Middle frontal gyrus (tissue), 1 donor: Measurements from ENCODE around the gene MCU.
"Not testable (repeated sequence)": the region's sequence is repeated elsewhere in the genome, so short reads cannot be mapped to it uniquely, and the experiment has no call there.

Experiments
- DNase-seq: peaks from one replicate; pipeline ENCODE4 v3.0.0-alpha.2; 2015; ENCODE audit warnings: low spot score; ENCODE audit errors: extremely low spot score

Gene MCU

GRCh38 chr10:72759584-72759983 lies 67.6 kb downstream of the MCU start:
- no peak for DNase-seq

- DNase-seq = no peak
Measured at GRCh38 chr10:72761498-72761897, 69.6 kb downstream of the MCU start.

DNA sequence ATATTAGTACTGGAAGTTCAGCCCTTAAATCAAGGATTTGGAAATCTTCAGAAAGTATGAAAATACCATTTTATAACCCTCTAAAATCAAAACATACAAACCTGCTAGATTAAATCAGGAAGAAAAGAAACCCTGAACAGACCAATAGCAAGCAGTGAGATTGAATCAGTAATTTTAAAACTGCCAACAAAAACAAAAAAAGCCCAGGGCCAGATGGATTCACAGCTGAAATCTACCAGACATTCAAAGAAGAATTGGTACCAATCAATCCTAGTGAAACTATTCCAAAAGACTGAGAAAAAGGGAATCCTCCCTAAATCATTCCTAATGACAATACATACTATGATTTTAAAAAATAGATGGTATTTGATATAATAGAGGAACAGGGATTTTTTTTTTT lies 70.1 kb downstream of the MCU start:
- DNase-seq = no peak

DNA sequence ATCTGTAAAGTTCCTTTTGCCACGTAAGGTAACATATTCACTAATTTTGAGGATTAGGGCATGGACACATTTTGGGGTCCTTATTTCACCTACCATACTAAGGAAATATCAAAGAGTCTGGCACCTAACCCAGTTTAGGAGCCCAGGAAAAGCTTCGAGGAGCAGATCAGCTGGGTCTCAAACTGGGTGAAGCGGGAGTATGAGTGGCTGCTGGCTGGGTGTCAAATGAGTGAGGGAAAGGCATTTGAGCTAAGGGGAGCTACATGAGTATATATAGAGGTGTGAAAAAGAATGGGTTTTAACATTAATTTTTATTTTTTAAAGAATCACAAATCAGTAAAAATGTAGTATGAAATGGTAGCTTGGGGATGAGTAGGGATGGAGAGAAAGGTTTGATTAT lies 71.3 kb downstream of the MCU start:
- no peak for DNase-seq

DNA sequence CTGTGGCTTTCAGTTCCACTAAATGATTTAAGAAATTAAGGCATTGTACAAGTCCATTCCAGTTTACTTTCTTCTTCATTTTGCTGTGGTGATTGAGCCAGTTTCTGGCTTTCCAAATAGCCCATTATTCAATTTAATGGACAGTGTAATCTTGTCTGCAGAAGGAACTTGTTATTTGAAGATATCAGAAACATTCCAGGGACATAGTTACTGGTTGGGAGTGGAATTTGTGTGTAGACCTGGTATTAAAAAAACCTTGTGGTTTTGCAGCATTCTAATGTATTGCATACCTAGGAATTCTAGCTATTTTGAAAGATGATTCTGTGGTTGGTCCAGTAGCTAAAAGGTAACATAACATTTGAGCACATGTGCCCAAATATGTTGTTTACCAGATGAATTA lies 72.2 kb downstream of the MCU start:
- DNase-seq = no peak

GRCh38 chr10:72765051-72765745 lies 73.3 kb downstream of the MCU start:
- no peak for DNase-seq

- DNase-seq = not testable (repeated sequence)
Measured at GRCh38 chr10:72771195-72771594, 79.3 kb downstream of the MCU start.

DNA sequence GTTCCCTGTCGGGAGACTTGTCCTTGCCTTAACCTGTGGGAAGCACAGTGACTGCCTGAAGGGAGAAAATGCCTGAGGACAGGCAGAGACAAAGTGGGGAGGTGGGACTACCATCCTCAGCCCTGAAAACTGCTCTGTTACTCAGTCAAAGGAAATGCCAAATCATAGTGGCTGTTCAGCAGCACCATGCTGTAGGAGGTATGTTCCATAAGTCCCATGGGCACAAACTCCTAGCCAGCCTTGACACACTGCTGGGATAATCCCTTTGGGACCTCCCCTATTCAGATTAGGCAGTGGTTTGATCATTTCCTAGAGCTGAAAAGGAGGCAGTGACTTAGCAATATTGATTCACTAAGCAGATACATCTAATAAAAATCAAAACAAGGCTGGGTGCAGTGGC lies 80.1 kb downstream of the MCU start:
- no peak for DNase-seq

- no peak for DNase-seq
Measured at GRCh38 chr10:72779874-72780273, 87.9 kb downstream of the MCU start.

DNA sequence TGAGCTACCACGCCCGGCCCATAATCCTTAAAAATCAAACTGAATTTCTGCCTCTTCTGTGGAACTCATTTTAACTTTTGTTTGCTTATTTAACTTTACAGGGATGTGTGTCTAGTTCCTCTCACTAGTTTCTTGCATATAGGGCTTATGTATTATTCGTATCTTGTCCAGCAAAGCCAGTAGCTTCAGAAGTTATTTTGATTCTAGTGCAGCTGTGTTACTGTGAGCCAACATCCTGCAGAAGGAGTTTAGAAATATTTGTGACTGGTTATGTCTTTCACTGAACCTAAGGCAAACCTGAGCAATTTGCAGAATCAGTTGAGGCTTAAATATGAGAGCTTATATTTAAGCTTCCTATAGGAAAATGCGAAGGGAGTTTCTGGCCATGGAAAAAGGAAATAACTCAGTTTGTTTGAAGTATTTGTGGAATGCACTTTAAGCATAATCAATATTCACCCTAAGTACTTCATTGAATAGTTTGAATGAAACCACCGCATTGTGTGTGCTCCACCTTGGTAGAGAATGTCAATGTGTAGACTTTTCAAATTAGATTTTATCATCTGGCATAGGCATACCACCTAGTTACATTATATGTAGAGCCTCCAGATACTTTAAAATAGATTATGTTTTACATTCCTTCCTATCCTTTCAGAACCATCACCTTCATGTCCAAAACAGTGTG lies 90.8 kb downstream of the MCU start:
- DNase-seq = no peak

DNA sequence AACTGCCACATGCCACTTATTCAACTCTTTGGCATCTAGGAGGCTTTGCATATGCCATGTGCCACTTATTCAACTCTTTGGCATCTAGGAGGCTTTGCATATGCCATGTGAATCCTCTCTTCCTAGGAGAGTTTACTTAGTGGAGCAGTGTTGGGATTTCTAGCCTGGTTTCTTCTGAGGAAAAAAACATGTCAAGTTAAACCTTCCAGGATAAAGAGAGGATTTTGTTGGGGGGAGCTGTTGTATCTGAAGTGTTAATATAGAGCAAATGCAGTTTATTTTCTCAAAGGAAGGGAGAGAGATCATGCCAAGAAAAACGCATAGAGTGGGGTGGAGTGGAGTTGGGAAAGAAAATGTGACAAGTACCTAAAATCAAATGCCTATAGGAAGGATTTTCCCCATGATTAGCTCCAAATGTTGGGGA lies 91.5 kb downstream of the MCU start:
- no peak for DNase-seq

DNA sequence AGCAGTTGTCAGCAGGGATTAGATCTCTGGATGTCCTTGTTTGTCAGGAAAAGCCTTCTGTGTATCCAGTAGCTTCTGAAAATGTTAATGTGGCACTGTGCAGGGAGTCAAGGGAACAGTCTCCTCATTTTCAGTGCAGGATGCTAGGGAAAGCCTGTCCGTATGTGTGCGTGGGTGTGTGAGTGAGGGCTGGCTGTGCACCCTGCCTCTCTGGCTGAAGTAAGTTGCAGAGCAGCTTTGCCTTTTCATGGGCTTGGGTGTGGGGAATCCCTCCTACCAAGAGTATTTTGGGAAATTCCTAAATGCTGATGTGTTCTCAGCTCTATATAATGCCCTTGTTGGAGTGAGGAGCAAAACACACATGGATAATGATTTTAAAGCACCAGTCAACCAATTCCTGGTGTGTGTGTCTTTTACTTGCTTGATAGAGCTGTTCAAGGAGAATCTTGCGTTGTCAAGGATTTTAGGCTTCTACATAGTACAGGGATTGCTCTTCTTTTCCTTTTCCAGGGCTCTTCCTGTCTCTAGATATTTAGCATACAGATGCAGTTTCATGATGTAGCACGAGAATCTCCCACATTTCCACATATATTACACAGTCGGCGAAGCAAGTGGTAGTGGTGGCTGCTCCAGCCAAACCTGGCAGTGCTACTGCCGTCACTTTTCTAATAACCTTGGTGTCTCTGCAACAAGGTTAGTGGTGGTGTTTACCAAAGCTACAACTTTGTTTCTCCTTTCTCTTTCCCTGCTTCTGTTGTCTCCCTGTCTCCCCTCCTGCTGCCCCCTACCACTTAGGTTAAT lies 92.8 kb downstream of the MCU start:
- no peak for DNase-seq

DNA sequence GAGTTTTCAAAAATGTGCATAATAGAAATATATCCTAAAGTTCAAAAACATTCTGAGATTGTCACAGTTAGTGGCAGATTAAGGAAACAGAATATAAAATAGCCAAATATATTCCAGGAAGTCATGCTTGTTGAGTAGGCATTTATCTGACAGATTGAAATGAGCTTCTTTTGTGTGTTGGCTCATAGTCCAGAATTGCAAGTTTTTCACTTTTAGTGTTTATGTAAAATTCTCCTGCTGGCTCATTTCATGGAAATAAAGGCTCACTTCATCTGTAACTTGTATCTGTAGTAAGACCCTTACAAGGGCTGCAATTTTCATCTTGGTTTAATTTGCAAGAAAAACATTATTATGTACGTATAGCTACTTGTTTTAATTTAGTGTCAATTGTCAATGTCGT lies 93.5 kb downstream of the MCU start:
- DNase-seq = no peak

DNA sequence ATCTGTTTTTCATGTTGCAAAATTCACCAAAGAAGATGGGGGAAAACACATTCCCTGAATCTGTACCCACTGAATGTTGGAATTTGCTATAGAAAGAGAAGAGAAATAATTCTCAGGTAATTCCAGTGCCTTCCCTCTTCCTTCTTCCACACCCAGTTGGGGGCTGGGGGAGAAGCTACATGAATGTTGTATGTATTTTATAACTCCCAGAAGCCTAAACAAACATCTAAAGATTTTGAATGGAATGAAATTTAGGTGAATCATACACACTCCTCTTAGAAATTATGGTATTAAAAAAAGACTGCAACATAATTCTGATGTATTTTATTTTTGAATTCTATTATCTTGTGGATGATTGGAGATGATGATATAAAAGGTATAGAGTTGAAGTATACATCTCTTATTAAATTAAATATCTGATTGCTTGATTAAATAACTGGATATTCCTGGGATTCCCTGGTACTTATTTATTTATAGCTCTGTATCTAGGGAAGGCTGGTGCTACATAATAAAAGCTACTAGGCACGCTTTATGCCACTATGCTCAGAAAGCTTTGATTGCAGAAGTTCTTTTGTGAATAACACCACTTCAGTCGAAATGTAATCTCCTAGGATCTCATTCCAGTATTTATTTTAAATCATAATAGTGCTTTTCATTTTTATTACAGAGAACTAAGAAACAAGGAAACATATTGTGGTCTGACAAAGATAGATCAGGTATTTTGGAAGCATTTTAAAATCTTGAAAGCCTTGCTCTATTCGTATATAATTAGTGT lies 98.5 kb downstream of the MCU start:
- no peak for DNase-seq

GRCh38 chr10:72792288-72792687 lies 100.3 kb downstream of the MCU start:
- DNase-seq = no peak

DNA sequence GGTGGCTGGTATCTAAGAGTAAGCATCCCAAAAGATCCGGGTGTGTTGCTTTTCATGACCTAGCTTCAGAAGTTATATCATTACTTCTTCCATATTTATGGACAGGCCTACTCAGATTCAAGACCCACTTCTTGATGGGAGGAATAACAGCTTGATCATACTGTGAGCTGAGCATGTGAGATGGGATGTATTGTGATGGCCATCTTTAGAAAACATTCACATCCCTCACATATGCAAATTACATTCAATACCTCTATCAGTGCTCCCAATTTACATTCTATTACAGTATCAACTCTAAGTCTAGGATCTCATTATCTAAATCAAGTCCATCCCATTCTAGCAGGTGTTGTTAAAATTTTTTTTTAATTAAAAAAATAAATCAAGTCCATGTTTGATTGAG lies 101.8 kb downstream of the MCU start:
- no peak for DNase-seq

DNA sequence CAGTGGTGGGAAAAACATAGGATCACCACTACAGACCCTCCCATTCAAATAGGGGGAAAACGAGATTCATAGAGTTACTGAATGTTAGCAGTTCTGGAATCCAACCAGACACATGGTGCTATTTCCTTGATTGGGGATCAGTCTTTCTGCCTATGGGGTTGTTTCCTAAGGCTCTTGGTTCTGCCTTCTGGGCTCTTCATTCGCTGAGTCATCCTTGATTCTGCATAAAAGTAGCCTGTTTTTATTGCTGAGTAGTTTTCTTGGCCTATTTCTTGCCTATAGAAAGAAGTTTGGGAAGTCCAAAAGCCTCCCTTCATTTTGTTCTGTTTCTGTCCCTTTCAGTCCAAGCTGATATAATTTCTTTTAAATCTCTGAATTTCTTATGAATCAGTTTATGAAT lies 102.3 kb downstream of the MCU start:
- DNase-seq = no peak

DNA sequence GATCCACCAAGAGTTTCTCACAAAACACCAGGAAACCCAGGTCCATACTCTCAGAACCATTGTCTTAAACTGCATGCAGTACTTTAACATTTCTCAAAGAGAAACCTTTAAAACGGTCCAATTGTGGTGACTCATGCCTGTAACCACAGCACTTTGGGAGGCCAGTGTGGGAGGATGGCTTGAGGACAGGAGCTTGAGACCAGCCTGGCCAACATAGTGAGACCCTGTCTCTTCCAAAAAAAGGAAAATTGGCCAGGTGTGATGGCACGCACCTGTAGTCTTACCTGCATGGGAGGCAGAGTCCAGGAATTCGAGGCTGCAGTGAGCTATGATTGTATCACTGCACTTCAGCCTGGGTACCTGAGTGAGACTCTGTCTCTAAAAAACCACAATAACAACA lies 104.1 kb downstream of the MCU start:
- no peak for DNase-seq

- no peak for DNase-seq
Measured at GRCh38 chr10:72796538-72796937, 104.6 kb downstream of the MCU start.

DNA sequence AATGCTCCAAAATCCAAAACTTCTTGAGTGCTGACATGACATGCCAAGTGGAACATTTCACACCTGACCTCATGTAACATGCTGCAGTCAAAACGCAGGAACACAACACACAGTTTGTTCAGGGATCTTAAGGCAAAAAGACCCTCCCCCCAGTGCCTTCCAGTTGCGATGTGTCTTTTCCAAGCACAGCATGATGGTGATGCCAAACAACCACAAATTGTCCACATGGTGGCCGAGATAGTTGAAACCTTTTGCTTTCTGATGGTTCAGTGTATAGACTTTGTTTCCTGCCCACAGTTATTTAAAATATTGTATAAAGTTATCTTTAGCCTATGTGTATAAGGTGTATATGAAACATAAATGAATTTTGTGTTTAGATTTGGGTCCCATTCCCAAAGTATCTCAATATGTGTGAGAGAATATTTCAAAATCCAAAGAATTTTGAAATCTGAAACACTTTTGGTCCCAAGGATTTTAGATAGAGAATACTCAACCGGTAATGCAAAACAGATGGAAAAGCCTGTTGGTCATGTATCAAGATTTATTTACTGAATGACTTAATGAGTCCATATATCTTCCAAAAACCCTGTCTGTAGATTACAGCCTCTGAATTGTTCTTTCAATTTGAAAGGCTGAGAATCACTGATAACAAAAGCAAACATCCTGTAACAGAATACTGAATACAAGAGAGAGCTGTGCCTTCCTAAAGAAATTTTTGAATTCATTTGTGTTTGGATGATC lies 108.2 kb downstream of the MCU start:
- DNase-seq = no peak

DNA sequence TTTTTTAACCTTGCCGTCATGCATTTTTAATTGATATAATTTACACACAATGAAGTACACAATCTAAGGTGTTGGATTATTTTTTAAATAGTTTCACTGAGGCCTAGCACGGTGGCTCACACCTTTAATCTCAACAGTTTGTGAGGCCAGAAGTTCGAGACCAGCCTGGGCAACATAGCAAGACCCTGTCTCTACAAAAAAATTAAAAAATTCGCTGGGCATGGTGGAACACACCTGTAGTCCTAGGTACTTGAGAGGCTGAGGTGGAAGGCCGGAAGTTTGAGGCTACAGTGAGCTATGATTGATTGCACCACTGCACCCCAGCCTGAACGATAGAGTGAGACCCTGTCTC lies 108.8 kb downstream of the MCU start:
- DNase-seq = no peak
